Suprapubic skin (tissue), 4 donors: Measurements from ENCODE around the gene VWA2.

Experiments
- CTCF ChIP-seq, 2 donors: fragments of 200-600 bp in 1 of 2; fragments of 450-650 bp in 1 of 2; sonication (generic) in 1 of 2; IDR thresholded peaks; one replicate each; pipeline ENCODE4 v1.5.1; 2016 to 2019; ENCODE audit warnings: antibody characterized with exemption in 2 of 2, mild to moderate bottlenecking in 1 of 2, moderate library complexity in 1 of 2
- EP300 ChIP-seq: sonication (generic); formaldehyde crosslinking; IDR thresholded peaks from one replicate; pipeline ENCODE4 v1.6.1; 2017; ENCODE audit warnings: antibody characterized with exemption
- POLR2A ChIP-seq, 2 donors: fragments of 450-650 bp; IDR thresholded peaks; one replicate each; pipeline ENCODE4 v1.6.1; 2017; ENCODE audit warnings: antibody characterized with exemption in 2 of 2, mild to moderate bottlenecking in 2 of 2, moderate library complexity in 2 of 2
- POLR2AphosphoS5 ChIP-seq, 3 donors: sonication (generic); formaldehyde crosslinking; IDR thresholded peaks; one replicate each; pipeline ENCODE4 v1.6.1; 2017; ENCODE audit warnings: antibody characterized with exemption in 3 of 3

- no peak for TF ChIP-seq CTCF (IDR thresholded peaks at IDR 0.05)
- TF ChIP-seq POLR2AphosphoS5 (IDR thresholded peaks at IDR 0.05), result no peak
- TF ChIP-seq POLR2A (IDR thresholded peaks at IDR 0.05), result no peak
- TF ChIP-seq EP300, result no peak
Observed at GRCh38 chr10:114315566-114316420, 76.7 kb downstream of the VWA2 start.
